Parathyroid adenoma (tissue), 2 donors: ENCODE results near the gene FGF11.

Experiments used
- H2AFZ ChIP-seq: fragments of 300-600 bp; sonication (generic); one replicate; pipeline ENCODE4 v1.7.0; 2017; ENCODE audit warnings: antibody characterized with exemption, mild to moderate bottlenecking
- H3K27ac ChIP-seq: fragments of 300-600 bp; sonication (generic); one replicate; pipeline ENCODE4 v1.7.0; 2017
- H3K27me3 ChIP-seq: fragments of 300-600 bp; sonication (generic); one replicate; pipeline ENCODE4 v1.7.0; 2017; ENCODE audit warnings: low read length; ENCODE audit not compliant: control insufficient read depth, insufficient read depth
- H3K36me3 ChIP-seq: fragments of 300-600 bp; sonication (generic); one replicate; pipeline ENCODE4 v1.7.0; 2017; ENCODE audit warnings: low read length; ENCODE audit not compliant: control insufficient read depth, insufficient read depth
- H3K4me1 ChIP-seq: fragments of 300-600 bp; sonication (generic); one replicate; pipeline ENCODE4 v1.7.0; 2017; ENCODE audit warnings: control low read depth
- H3K4me2 ChIP-seq: fragments of 300-600 bp; sonication (generic); one replicate; pipeline ENCODE4 v1.7.0; 2017; ENCODE audit warnings: low read length
- H3K4me3 ChIP-seq: fragments of 300-600 bp; sonication (generic); one replicate; pipeline ENCODE4 v1.7.0; 2017; ENCODE audit warnings: low read depth, low read length
- H3K79me2 ChIP-seq: fragments of 300-600 bp; sonication (generic); one replicate; pipeline ENCODE4 v1.7.0; 2017; ENCODE audit warnings: control low read depth
- H3K9ac ChIP-seq: fragments of 300-600 bp; sonication (generic); one replicate; pipeline ENCODE4 v1.7.0; 2017; ENCODE audit warnings: mild to moderate bottlenecking
- H3K9me3 ChIP-seq: fragments of 300-600 bp; sonication (generic); one replicate; pipeline ENCODE4 v1.7.0; 2017; ENCODE audit warnings: low read length; ENCODE audit not compliant: control insufficient read depth
- TF ChIP-seq, protein P1 (sequence below): fragments of 300-600 bp; sonication (generic); IDR thresholded peaks from one replicate; pipeline ENCODE4 v1.7.0; 2017; ENCODE audit warnings: antibody characterized with exemption, mild to moderate bottlenecking
- donor health status: primary hyperparathyroidism.

FGF11 gene

DNA sequence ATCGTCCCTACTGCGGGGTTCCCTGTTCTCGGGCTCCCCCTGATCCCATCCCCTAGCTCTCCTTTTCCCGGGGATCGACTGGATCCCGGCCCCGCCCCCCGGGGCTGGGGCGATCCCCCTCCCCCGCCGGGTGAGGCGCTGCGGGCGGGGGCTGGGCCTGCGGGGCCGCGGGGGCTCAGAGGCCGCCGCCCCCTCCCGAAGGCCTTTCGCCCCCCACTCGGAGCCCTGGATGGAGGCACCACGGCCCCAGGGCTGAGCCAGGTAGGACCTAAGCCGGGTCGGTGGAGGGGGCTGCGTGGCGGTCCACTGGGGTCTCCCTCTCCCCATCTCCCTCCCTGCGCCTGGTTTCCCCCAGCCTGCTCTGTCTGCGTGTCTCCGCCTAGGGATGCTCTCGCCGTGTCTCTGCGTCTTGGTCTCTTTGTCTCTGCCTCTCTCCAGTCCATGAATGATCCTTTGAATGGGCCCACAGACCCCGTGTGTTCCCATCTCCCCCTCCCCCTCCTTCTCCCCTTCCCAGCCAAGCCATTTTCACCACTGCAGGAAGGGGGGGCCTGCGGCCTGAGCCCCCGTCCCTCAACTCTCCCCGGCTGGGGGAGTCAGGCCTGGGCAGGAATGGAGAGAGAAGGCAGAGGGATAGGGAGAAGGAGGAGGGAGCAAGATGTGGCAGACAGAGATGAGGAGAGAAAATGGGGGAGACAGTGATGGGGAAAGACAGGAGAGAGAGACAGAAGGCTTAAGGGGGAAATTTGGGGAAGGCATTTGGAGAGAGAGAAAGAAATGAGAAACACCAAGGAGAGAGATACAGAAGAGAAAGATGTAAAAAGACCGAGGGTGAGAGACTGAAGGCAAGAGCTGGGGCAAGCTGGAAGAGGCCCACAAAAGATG lies 33.7 kb upstream of the FGF11 start:
- Histone ChIP-seq H3K27me3 (no peaks in the 10 kb centered on the region), H3K9me3 (no peaks in the 10 kb centered on the region), H3K4me3 (peak overlapping the region; percentile 65), H3K27ac (peak overlapping the region; percentile 72), H3K36me3 (no peaks in the 10 kb centered on the region), H3K4me2 (peak overlapping the region; percentile 87), H3K4me1 (peaks cover 11% of the 10 kb centered on the region), H3K79me2 (peaks cover 3% of the 10 kb centered on the region), H3K9ac (no peak overlapping the region), H2AFZ (peak overlapping the region; percentile 81)
- TF ChIP-seq, protein P1, sequence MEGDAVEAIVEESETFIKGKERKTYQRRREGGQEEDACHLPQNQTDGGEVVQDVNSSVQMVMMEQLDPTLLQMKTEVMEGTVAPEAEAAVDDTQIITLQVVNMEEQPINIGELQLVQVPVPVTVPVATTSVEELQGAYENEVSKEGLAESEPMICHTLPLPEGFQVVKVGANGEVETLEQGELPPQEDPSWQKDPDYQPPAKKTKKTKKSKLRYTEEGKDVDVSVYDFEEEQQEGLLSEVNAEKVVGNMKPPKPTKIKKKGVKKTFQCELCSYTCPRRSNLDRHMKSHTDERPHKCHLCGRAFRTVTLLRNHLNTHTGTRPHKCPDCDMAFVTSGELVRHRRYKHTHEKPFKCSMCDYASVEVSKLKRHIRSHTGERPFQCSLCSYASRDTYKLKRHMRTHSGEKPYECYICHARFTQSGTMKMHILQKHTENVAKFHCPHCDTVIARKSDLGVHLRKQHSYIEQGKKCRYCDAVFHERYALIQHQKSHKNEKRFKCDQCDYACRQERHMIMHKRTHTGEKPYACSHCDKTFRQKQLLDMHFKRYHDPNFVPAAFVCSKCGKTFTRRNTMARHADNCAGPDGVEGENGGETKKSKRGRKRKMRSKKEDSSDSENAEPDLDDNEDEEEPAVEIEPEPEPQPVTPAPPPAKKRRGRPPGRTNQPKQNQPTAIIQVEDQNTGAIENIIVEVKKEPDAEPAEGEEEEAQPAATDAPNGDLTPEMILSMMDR = no peak

- Histone ChIP-seq H3K4me3 (peak overlapping the region; percentile 65), H2AFZ (no peak overlapping the region), H3K9me3 (no peaks in the 10 kb centered on the region), H3K27ac (peak overlapping the region; percentile 72), H3K79me2 (no peaks in the 10 kb centered on the region), H3K4me1 (peaks cover 11% of the 10 kb centered on the region), H3K4me2 (peak overlapping the region; percentile 87), H3K27me3 (no peaks in the 10 kb centered on the region), H3K9ac (no peak overlapping the region), H3K36me3 (no peaks in the 10 kb centered on the region)
- TF ChIP-seq, protein P1 = no peak
Measured at GRCh38 chr17:7406235-7406825, 33.0 kb upstream of the FGF11 start.

DNA sequence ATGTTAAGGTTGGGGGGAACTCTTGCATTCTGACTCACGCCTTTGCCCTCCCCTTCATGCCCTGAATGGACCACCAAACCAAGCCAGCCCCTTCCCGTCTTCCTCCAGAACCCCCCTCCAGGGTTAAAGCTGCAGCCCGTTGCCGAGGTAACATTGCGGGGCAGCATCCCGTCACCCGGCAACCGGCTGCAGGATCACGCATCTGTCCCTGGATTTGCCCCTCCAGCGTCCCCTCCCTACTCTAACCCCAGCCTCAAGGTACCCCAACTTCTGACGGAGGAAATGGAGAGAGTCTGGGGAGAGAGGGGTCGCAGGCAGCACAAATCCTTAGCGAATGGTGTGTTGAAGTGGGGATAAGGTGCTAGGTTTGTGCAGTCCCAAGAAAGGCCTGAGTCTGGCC lies 32.2 kb upstream of the FGF11 start:
- no peak overlapping the region for H3K27ac ChIP-seq
- TF ChIP-seq, protein P1 = no peak
- H3K4me1 ChIP-seq = peaks cover 11% of the 10 kb centered on the region
- H3K36me3 ChIP-seq = no peaks in the 10 kb centered on the region
- no peaks in the 10 kb centered on the region for H3K9me3 ChIP-seq
- no peak overlapping the region for H3K4me3 ChIP-seq
- H2AFZ ChIP-seq = no peak overlapping the region
- no peaks in the 10 kb centered on the region for H3K27me3 ChIP-seq
- H3K79me2 ChIP-seq = no peaks in the 10 kb centered on the region
- no peak overlapping the region for H3K4me2 ChIP-seq
- no peak overlapping the region for H3K9ac ChIP-seq

- Histone ChIP-seq H3K4me1 (peaks cover 11% of the 10 kb centered on the region), H2AFZ (no peak within 1 kb of the TSS), H3K27me3 (no peaks in the 10 kb centered on the region), H3K9ac (no peak within 1 kb of the TSS), H3K4me3 (no peak within 1 kb of the TSS), H3K9me3 (no peaks in the 10 kb centered on the region), H3K79me2 (no peaks in the 10 kb centered on the region), H3K27ac (no peak within 1 kb of the TSS), H3K4me2 (no peak within 1 kb of the TSS), H3K36me3 (no peaks in the 10 kb centered on the region)
- TF ChIP-seq, protein P1 = no peak
Measured at GRCh38 chr17:7407485-7408251, 31.6 kb upstream of the FGF11 start, which contains the start of gene NLGN2. TSS of gene NLGN2 (plus strand) at chr17:7407845. CDS start at chr17:7408256, 411 bp downstream.
